Smooth muscle cell (in vitro differentiated cells): Measurements from ENCODE around the gene CEP131. TPM values are rescaled to one million over a fixed set of nuclear protein-coding genes. Genes with fewer than 3 reads are reported as not detected.
A peak's percentile ranks its signal among the peaks of the same experiment; 100 is the strongest.

Experiments
- DNase-seq: peaks from one replicate; lab custom pipeline; 2025; ENCODE audit not compliant: unreplicated experiment; lab: John Stamatoyannopoulos, UW
- H2AFZ ChIP-seq: fragments of 200-600 bp; sonication (generic); 2 replicates; pipeline ENCODE4 v1.6.0; 2016; ENCODE audit warnings: antibody characterized with exemption, low read depth, mild to moderate bottlenecking
- H3F3A ChIP-seq: fragments of 200-600 bp; sonication (generic); 2 replicates; pipeline ENCODE4 v1.6.0; 2017; ENCODE audit warnings: antibody characterized with exemption, low read depth
- H3K27ac ChIP-seq: fragments of 200-600 bp; sonication (generic); 2 replicates; pipeline ENCODE4 v1.5.1; 2016; ENCODE audit warnings: low read depth, mild to moderate bottlenecking
- H3K27me3 ChIP-seq: fragments of 200-600 bp; sonication (generic); 2 replicates; pipeline ENCODE4 v1.6.1; 2016; ENCODE audit warnings: low read depth, mild to moderate bottlenecking
- H3K36me3 ChIP-seq: fragments of 200-600 bp; sonication (generic); 2 replicates; pipeline ENCODE4 v1.5.1; 2016; ENCODE audit warnings: low read depth
- H3K4me1 ChIP-seq: fragments of 200-600 bp; sonication (generic); 2 replicates; pipeline ENCODE4 v1.5.1; 2016; ENCODE audit warnings: low read depth
- H3K4me2 ChIP-seq: fragments of 200-600 bp; sonication (generic); 2 replicates; pipeline ENCODE4 v1.6.0; 2016; ENCODE audit warnings: mild to moderate bottlenecking
- H3K4me3 ChIP-seq: fragments of 200-600 bp; sonication (generic); 2 replicates; pipeline ENCODE4 v1.5.1; 2016; ENCODE audit warnings: mild to moderate bottlenecking
- H3K79me2 ChIP-seq: fragments of 200-600 bp; sonication (generic); 2 replicates; pipeline ENCODE4 v1.6.0; 2016; ENCODE audit warnings: low read depth, mild to moderate bottlenecking
- H3K9ac ChIP-seq: fragments of 200-600 bp; sonication (generic); 2 replicates; pipeline ENCODE4 v1.6.0; 2016; ENCODE audit warnings: low read depth
- H3K9me3 ChIP-seq: fragments of 200-600 bp; sonication (generic); replicated peaks from 2 replicates; pipeline ENCODE4 v1.5.1; 2016; ENCODE audit warnings: low read depth
- H4K20me1 ChIP-seq: fragments of 200-600 bp; sonication (generic); 2 replicates; pipeline ENCODE4 v1.6.0; 2016; ENCODE audit warnings: low read depth
- CTCF ChIP-seq: fragments of 200-600 bp; sonication (generic); IDR thresholded peaks from 2 replicates; pipeline ENCODE4 v1.5.1; 2017; ENCODE audit warnings: borderline replicate concordance, mild to moderate bottlenecking, antibody characterized with exemption; ENCODE audit not compliant: insufficient read depth, poor library complexity, severe bottlenecking
- WGBS: methylation state at CpG from one replicate; pipeline ENCODE4 v1.1.7; 2016; ENCODE audit warnings: low lambda C conversion rate; 5-methylcytosine and 5-hydroxymethylcytosine counted together
- polyA plus RNA-seq: library from polyadenylated mRNA; unstranded; fragments of >200 nt; fragmentation: Nextera tagmentation; extraction: Ambion mirVana; gene quantifications from 2 replicates; pipeline ENCODE4 v1.2.1, GENCODE V29; 2016
- total RNA-seq: library from RNA; depleted of rRNA; stranded (reverse); fragments of >200 nt; gene quantifications from 2 replicates; pipeline ENCODE4 v1.2.3, GENCODE V29; 2014

CEP131 gene
- 3.0 and 4.6 TPM in 2 replicates for total RNA-seq
- 13.4 and 17.6 TPM in 2 replicates for polyA plus RNA-seq

- no peak for TF ChIP-seq CTCF
- Histone ChIP-seq H3K4me1 (peaks cover 17% of the 10 kb centered on the region), H3K9me3 (no peaks in the 10 kb centered on the region), H3K79me2 (peaks cover 7% of the 10 kb centered on the region), H3K9ac (peak within 1 kb of the TSS; percentile 80), H3K36me3 (no peaks in the 10 kb centered on the region), H3K27me3 (no peaks in the 10 kb centered on the region), H3F3A (no peaks in the 10 kb centered on the region), H3K4me2 (peak within 1 kb of the TSS; percentile 100), H4K20me1 (no peaks in the 10 kb centered on the region), H3K27ac (no peak within 1 kb of the TSS), H3K4me3 (peak within 1 kb of the TSS; percentile 95), H2AFZ (peak within 1 kb of the TSS; percentile 92)
- 2% methylated on average over 48 of the region's 79 CpGs for WGBS
- peak; percentile 95 for DNase-seq
Measured at GRCh38 chr17:81222906-81223761, at the start of gene CEP131. Gene CEP131, minus strand, starts transcription at chr17:81222965. Its CDS starts 2,909 bp downstream, at chr17:81220056.

- H3K4me3 ChIP-seq = no peak overlapping the region
- 97% methylated on average over 12 of the region's 12 CpGs for WGBS
- no peak overlapping the region for H2AFZ ChIP-seq
- no peak overlapping the region for H3K4me2 ChIP-seq
- no peaks in the 10 kb centered on the region for H3K79me2 ChIP-seq
- no peak overlapping the region for H3K27ac ChIP-seq
- H3K4me1 ChIP-seq = no peaks in the 10 kb centered on the region
- no peaks in the 10 kb centered on the region for H3K9me3 ChIP-seq
- no peak for TF ChIP-seq CTCF
- H3F3A ChIP-seq = no peaks in the 10 kb centered on the region
- DNase-seq = no peak
- H3K9ac ChIP-seq = no peak overlapping the region
- peaks cover 16% of the 10 kb centered on the region for H4K20me1 ChIP-seq
- no peaks in the 10 kb centered on the region for H3K36me3 ChIP-seq
- no peaks in the 10 kb centered on the region for H3K27me3 ChIP-seq
Measured at GRCh38 chr17:81271226-81271625, 48.5 kb upstream of the CEP131 start.

GRCh38 chr17:81270279-81270678 lies 47.5 kb upstream of the CEP131 start:
- Histone ChIP-seq H3K9ac (no peak overlapping the region), H3K4me2 (no peak overlapping the region), H3K9me3 (no peaks in the 10 kb centered on the region), H3K36me3 (no peaks in the 10 kb centered on the region), H3F3A (no peaks in the 10 kb centered on the region), H3K4me1 (no peaks in the 10 kb centered on the region), H3K27ac (no peak overlapping the region), H2AFZ (no peak overlapping the region), H3K27me3 (no peaks in the 10 kb centered on the region), H4K20me1 (peaks cover 16% of the 10 kb centered on the region), H3K4me3 (no peak overlapping the region), H3K79me2 (no peaks in the 10 kb centered on the region)
- 91% methylated on average over 18 of the region's 18 CpGs for WGBS
- no peak for TF ChIP-seq CTCF
- no peak for DNase-seq
